22Rv1 (cell line): ENCODE results near the gene ETV2.

Source experiments
- H3K27ac ChIP-seq: fragments of 450-650 bp; 2 replicates; pipeline ENCODE4 v1.5.1; 2017
- ZFX ChIP-seq: fragments of 450-650 bp; IDR thresholded peaks from 2 replicates; pipeline ENCODE4 v1.6.1; 2017; ENCODE audit warnings: antibody characterized with exemption, borderline replicate concordance
- TF ChIP-seq, protein P1 (sequence below): fragments of 450-650 bp; IDR thresholded peaks from 2 replicates; pipeline ENCODE4 v1.5.1; 2017; ENCODE audit warnings: mild to moderate bottlenecking

ETV2 gene

DNA sequence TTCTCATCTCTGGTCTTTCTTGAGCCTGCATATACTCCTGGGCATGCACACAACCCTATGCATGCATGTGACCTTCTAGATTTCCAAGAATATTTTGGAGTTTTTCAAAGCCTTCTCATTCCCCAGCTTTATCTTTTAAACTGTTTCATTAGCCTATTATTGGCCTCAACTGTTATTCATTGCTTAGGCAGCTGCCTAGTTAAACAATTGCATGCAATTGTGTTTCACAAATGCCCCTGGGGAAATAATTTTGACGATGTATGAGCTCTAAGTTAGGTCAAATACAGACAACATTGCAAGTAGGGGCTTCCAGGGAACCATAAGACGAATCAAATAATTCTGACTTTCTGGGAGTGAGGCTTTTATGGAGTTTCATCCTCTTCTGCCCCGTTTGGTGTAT is 22.4 kb downstream of the ETV2 start:
- no peak overlapping the region for H3K27ac ChIP-seq
- no peak for TF ChIP-seq ZFX
- TF ChIP-seq, protein P1, sequence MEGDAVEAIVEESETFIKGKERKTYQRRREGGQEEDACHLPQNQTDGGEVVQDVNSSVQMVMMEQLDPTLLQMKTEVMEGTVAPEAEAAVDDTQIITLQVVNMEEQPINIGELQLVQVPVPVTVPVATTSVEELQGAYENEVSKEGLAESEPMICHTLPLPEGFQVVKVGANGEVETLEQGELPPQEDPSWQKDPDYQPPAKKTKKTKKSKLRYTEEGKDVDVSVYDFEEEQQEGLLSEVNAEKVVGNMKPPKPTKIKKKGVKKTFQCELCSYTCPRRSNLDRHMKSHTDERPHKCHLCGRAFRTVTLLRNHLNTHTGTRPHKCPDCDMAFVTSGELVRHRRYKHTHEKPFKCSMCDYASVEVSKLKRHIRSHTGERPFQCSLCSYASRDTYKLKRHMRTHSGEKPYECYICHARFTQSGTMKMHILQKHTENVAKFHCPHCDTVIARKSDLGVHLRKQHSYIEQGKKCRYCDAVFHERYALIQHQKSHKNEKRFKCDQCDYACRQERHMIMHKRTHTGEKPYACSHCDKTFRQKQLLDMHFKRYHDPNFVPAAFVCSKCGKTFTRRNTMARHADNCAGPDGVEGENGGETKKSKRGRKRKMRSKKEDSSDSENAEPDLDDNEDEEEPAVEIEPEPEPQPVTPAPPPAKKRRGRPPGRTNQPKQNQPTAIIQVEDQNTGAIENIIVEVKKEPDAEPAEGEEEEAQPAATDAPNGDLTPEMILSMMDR, result no peak

DNA sequence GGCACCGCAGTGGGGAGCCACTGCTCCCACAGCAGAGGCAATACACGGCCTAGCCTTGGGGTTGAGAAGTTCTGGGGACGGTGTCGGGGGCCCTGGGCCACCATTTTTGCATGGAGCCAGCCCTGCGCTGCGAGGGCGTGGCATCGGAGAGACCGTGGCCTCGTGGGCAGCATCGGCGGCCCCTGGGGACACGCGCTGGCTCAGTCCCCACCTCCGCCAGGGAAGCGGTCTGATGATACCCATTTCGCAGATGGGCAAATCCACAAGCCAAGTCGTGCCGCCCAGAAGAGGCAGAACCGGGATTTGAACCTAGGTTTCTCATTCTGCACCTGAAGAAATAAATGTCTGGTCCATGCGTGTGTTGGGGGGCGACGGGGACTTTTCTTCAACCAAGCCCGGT is 23.6 kb downstream of the ETV2 start:
- TF ChIP-seq, protein P1, result no peak
- no peak for TF ChIP-seq ZFX
- H3K27ac ChIP-seq, result no peak overlapping the region

DNA sequence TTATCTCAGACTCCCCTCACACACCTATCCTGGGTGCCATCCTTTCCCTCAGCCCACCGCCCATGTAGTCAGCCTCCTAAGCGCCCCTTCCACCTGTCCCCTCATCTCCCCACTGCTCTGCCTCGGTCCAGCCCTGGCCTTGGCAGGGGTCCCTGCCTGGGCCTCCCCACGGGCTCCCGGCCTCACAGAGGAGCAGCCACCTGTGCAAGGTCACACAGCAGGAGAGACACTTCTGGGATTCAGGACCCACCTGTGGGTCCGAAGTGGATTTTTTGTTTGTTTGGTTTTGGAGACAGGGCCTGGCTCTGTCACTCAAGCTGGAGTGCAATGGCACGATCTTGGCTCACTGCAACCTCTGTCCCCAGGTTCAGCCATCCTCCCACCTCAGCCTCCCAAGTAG is 24.1 kb downstream of the ETV2 start:
- no peak overlapping the region for H3K27ac ChIP-seq
- no peak for TF ChIP-seq ZFX

DNA sequence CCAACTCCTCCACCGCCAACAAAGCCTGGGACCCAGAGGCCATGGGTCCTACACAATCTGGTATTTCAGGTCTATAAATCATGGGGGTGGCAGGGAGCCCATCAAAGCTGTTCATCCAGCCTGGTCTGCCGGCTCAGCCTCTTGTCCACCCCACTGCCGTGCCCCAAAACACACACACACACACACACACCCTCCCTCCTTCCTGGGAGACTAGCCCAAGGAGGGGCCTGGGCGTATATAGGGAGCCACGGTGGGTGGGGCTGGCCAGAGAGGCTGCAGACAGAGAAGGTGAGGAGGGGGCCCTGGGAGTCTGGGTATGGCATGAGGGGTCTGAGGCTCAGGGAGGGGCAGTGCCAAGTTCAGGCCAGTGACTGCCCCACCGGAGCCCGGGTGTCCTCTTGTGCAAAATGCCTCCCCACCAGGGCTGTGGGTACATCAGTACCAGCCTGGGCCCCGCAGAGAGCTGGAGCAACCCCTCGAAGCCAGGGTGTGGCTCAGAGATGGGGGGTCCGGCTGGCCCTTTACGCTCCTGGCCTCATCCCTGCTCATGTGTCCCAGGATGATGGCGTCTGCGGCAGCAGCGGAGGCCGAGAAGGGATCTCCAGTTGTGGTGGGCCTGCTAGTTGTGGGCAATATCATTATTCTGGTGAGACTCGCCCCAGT is 24.8 kb downstream of the ETV2 start, which contains the start of gene UPK1A:
UPK1A (plus strand) TSS at position 267 of the 663 bp plus-strand sequence; CDS start at position 563, 296 bp downstream.
- TF ChIP-seq, protein P1, result no peak
- no peak for TF ChIP-seq ZFX
- no peak within 1 kb of the TSS for H3K27ac ChIP-seq

DNA sequence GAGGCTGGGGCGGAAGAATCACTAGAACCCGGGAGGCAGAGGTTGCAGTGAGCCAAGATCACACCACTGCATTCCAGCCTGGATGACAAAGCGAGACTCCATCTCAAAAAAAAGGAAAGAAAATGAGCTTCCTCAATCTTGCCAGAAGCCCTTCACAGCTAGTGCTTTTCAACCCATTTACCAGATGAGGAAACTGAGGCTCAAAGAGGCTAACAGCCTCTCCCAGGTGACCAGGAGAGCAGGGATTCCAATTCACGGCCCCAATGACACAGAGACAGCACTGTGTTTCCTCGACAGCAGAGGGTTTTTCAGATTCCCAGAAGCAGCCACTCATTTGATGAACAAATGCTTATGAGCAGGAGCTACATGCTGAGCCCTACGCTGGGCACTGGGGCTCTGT is 28.0 kb downstream of the ETV2 start:
- TF ChIP-seq ZFX, result no peak
- TF ChIP-seq, protein P1, result no peak
- no peak overlapping the region for H3K27ac ChIP-seq

DNA sequence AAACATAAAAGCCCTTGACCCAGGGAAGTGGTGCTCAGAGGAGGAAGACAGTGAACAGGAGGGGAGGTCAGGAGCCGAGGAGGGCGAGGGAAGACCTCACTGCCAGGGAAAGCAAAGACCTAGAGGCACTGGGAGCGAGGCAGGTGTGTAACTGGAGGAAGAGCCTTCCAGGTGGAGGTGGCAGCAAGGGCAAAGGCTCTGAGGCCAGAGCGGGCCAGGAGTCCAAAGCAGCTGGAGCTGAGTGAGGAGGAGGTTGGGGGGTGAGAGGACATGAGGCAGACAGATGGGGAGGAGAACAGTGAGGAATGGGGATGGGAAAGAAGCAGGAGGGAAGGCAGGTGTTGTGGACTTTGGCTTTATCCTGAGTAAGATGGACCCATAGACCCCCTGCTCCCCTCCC is 28.4 kb downstream of the ETV2 start:
- H3K27ac ChIP-seq, result no peak overlapping the region
- TF ChIP-seq, protein P1, result no peak
- TF ChIP-seq ZFX, result no peak

DNA sequence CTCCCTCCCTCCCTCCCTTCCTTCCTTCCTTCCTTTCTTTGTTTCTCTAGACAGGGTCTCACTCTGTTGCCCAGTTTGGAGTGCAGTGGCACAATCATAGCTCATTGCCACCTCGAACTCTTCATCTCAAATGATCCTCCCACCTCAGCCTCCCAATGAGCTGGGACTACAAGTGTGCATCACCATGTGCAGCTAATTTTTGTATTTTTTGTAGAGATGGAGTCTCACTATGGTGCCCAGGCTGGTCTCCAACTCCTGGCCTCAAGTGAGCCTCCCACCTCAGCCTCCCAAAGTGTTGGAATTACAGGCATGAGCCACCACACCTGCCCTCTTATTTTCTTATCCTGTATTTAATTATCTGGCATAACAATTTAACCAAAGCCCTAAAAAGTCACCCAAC is 29.1 kb downstream of the ETV2 start:
- TF ChIP-seq, protein P1, result no peak
- TF ChIP-seq ZFX, result no peak

DNA sequence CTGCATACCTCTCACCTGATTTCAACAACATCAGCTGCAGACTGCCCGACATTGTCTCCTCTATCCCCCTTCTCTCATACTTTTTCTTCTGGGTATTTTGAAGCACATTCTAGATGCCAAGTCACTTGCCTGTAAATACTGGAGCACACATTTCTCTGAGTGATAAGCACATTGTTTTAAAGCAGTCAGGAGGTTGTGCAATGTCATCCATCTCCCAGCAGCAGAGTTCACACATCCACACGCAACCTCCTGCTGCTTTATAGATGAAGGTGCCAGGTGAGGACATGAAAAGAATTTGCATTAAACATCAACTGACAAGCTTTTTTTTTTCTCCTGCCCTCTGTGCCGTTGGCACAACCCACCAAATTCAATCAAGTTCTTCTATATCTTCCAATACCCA is 30.3 kb downstream of the ETV2 start:
- no peak overlapping the region for H3K27ac ChIP-seq
- TF ChIP-seq, protein P1, result no peak
- TF ChIP-seq ZFX, result no peak

More for the DNA sequence above, 29.1 kb downstream of the ETV2 start:
- no peak overlapping the region for H3K27ac ChIP-seq
